ENCODE measurements around the gene CEP104. TPM values are rescaled to one million over a fixed set of nuclear protein-coding genes. Genes with fewer than 3 reads are reported as not detected.

Gene CEP104
- total and polyA plus RNA-seq, 9 of the 15 experiments (the other 6 are each of a cell fraction or from before 2014, with no cell fraction given), result 11.2 to 63.4 (median 42.6) TPM

GRCh38 chr1:3856923-3857790 lies at the start of gene CEP104, which contains the start of gene DFFB (continued):
- TF ChIP-seq RREB1 (CRISPR knock-in tag; IDR thresholded peaks at IDR 0.05) (no peak), PCBP2 (IDR thresholded peaks at IDR 0.05; ENCODE audit: low read depth, low read length, poor library complexity, severe bottlenecking) (no peak), MEF2A (IDR thresholded peaks at IDR 0.05; ENCODE audit: control insufficient read depth, low read depth, low read length) (no peak), PHF21A (IDR thresholded peaks at IDR 0.05; ENCODE audit: borderline replicate concordance, low read depth) (no peak), TAF9B (IDR thresholded peaks at IDR 0.05; ENCODE audit: partially characterized antibody) (no peak), SETDB1 (IDR thresholded peaks at IDR 0.05; ENCODE audit: low read length) (peak; percentile 49), ETV5 (CRISPR knock-in tag; IDR thresholded peaks at IDR 0.05; ENCODE audit: low read depth) (peak; percentile 84), NR2F6 (CRISPR knock-in tag; IDR thresholded peaks at IDR 0.05) (no peak), SAFB2 (IDR thresholded peaks at IDR 0.05; ENCODE audit: borderline replicate concordance, low read depth, low read length, severe bottlenecking) (no peak), CC2D1A (IDR thresholded peaks at IDR 0.05) (no peak), SMAD1 (IDR thresholded peaks at IDR 0.05; ENCODE audit: low read depth, low read length, partially characterized antibody) (no peak), CBFA2T2 (conservative IDR thresholded peaks at IDR 0.05) (0 out of 2 replicates have a peak, but pooled peaks have one; percentile 15), RCOR1 (IDR thresholded peaks at IDR 0.05; ENCODE audit: borderline replicate concordance in 1 of 2, low read depth in 2 of 2, low read length in 2 of 2) (no peak), TAF1 (IDR thresholded peaks at IDR 0.05; ENCODE audit: control insufficient read depth, extremely low read depth, insufficient read depth, low read length, severe bottlenecking) (peak; percentile 31)
- TF ChIP-seq, protein P1, sequence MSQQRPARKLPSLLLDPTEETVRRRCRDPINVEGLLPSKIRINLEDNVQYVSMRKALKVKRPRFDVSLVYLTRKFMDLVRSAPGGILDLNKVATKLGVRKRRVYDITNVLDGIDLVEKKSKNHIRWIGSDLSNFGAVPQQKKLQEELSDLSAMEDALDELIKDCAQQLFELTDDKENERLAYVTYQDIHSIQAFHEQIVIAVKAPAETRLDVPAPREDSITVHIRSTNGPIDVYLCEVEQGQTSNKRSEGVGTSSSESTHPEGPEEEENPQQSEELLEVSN (IDR thresholded peaks at IDR 0.05; ENCODE audit: borderline replicate concordance in 1 of 2, extremely low read depth in 1 of 2, insufficient read depth in 1 of 2, insufficient read length in 1 of 2, low read depth in 1 of 2, low read length in 1 of 2, poor library complexity in 1 of 2, severe bottlenecking in 1 of 2), result peak; percentile 82 to 84
- TF ChIP-seq, protein P2, sequence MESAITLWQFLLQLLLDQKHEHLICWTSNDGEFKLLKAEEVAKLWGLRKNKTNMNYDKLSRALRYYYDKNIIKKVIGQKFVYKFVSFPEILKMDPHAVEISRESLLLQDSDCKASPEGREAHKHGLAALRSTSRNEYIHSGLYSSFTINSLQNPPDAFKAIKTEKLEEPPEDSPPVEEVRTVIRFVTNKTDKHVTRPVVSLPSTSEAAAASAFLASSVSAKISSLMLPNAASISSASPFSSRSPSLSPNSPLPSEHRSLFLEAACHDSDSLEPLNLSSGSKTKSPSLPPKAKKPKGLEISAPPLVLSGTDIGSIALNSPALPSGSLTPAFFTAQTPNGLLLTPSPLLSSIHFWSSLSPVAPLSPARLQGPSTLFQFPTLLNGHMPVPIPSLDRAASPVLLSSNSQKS (CRISPR knock-in tag; IDR thresholded peaks at IDR 0.05), result no peak
- TF ChIP-seq, protein P3, sequence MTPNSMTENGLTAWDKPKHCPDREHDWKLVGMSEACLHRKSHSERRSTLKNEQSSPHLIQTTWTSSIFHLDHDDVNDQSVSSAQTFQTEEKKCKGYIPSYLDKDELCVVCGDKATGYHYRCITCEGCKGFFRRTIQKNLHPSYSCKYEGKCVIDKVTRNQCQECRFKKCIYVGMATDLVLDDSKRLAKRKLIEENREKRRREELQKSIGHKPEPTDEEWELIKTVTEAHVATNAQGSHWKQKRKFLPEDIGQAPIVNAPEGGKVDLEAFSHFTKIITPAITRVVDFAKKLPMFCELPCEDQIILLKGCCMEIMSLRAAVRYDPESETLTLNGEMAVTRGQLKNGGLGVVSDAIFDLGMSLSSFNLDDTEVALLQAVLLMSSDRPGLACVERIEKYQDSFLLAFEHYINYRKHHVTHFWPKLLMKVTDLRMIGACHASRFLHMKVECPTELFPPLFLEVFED (CRISPR knock-in tag; conservative IDR thresholded peaks at IDR 0.05), result no peak
